ENCODE results near the gene PON3.
"Not testable (repeated sequence)": the region's sequence is repeated elsewhere in the genome, so short reads cannot be mapped to it uniquely, and the experiment has no call there.

Gene PON3

GRCh38 chr7:95397381-95397780 is 1.2 kb upstream of the PON3 start:
- H3K4me3 Mint-ChIP-seq = no peak overlapping the region
- peaks cover 2% of the 10 kb centered on the region for H3K36me3 Mint-ChIP-seq
- H3K27ac Mint-ChIP-seq = no peak overlapping the region
- ATAC-seq (ENCODE audit: low read depth) = no peak
- H3K9me3 Mint-ChIP-seq = no peaks in the 10 kb centered on the region
- H3K4me1 Mint-ChIP-seq = no peaks in the 10 kb centered on the region
- H3K27me3 Mint-ChIP-seq = peaks cover 24% of the 10 kb centered on the region
- DNase-seq (ENCODE audit: low spot score in 2 of 2) = no peak

GRCh38 chr7:95395755-95396135 is 430 bp downstream of the PON3 start:
- no peaks in the 10 kb centered on the region for H3K36me3 Mint-ChIP-seq
- H3K27ac Mint-ChIP-seq = no peak overlapping the region
- peaks cover 24% of the 10 kb centered on the region for H3K27me3 Mint-ChIP-seq
- no peaks in the 10 kb centered on the region for H3K4me1 Mint-ChIP-seq
- no peak for ATAC-seq (ENCODE audit: low read depth)
- peak overlapping the region; percentile 59 for H3K4me3 Mint-ChIP-seq
- no peaks in the 10 kb centered on the region for H3K9me3 Mint-ChIP-seq
- DNase-seq (ENCODE audit: low spot score in 2 of 2) = no peak

GRCh38 chr7:95394370-95394769 is 1.8 kb downstream of the PON3 start:
- DNase-seq (ENCODE audit: low spot score in 2 of 2) = no peak
- H3K27ac Mint-ChIP-seq = no peak overlapping the region
- ATAC-seq (ENCODE audit: low read depth) = no peak
- H3K4me1 Mint-ChIP-seq = no peaks in the 10 kb centered on the region
- no peaks in the 10 kb centered on the region for H3K9me3 Mint-ChIP-seq
- peaks cover 21% of the 10 kb centered on the region for H3K27me3 Mint-ChIP-seq
- no peak overlapping the region for H3K4me3 Mint-ChIP-seq
- H3K36me3 Mint-ChIP-seq = no peaks in the 10 kb centered on the region

- Mint-ChIP-seq H3K27ac (no peak overlapping the region), H3K4me1 (no peaks in the 10 kb centered on the region), H3K27me3 (peaks cover 16% of the 10 kb centered on the region), H3K36me3 (peaks cover 3% of the 10 kb centered on the region), H3K9me3 (peaks cover 4% of the 10 kb centered on the region), H3K4me3 (no peak overlapping the region)
- no peak for DNase-seq (ENCODE audit: low spot score in 2 of 2)
- ATAC-seq (ENCODE audit: low read depth) = no peak
Measured at GRCh38 chr7:95391761-95392160, 4.4 kb downstream of the PON3 start.

GRCh38 chr7:95389516-95389915 is 6.7 kb downstream of the PON3 start:
- peaks cover 15% of the 10 kb centered on the region for H3K27me3 Mint-ChIP-seq
- no peak overlapping the region for H3K4me3 Mint-ChIP-seq
- H3K27ac Mint-ChIP-seq = no peak overlapping the region
- no peak for ATAC-seq (ENCODE audit: low read depth)
- peaks cover 6% of the 10 kb centered on the region for H3K9me3 Mint-ChIP-seq
- no peak for DNase-seq (ENCODE audit: low spot score in 2 of 2)
- no peaks in the 10 kb centered on the region for H3K4me1 Mint-ChIP-seq
- peaks cover 3% of the 10 kb centered on the region for H3K36me3 Mint-ChIP-seq

GRCh38 chr7:95379457-95379856 is 16.7 kb downstream of the PON3 start:
- not testable (repeated sequence) for H3K4me1 Mint-ChIP-seq; H3K9me3 Mint-ChIP-seq; H3K4me3 Mint-ChIP-seq; H3K36me3 Mint-ChIP-seq; DNase-seq (ENCODE audit: low spot score in 2 of 2); ATAC-seq (ENCODE audit: low read depth); H3K27ac Mint-ChIP-seq; H3K27me3 Mint-ChIP-seq

GRCh38 chr7:95376632-95377400 is 19.4 kb downstream of the PON3 start:
- H3K4me3 Mint-ChIP-seq = no peak overlapping the region
- peaks cover 5% of the 10 kb centered on the region for H3K9me3 Mint-ChIP-seq
- ATAC-seq (ENCODE audit: low read depth) = no peak
- H3K4me1 Mint-ChIP-seq = no peaks in the 10 kb centered on the region
- peaks cover 2% of the 10 kb centered on the region for H3K36me3 Mint-ChIP-seq
- no peak for DNase-seq (ENCODE audit: low spot score in 2 of 2)
- H3K27ac Mint-ChIP-seq = no peak overlapping the region
- peaks cover 9% of the 10 kb centered on the region for H3K27me3 Mint-ChIP-seq

GRCh38 chr7:95375591-95376257 is 20.5 kb downstream of the PON3 start:
- no peak for DNase-seq (ENCODE audit: low spot score in 2 of 2)
- no peaks in the 10 kb centered on the region for H3K4me1 Mint-ChIP-seq
- ATAC-seq (ENCODE audit: low read depth) = no peak
- H3K36me3 Mint-ChIP-seq = peaks cover 2% of the 10 kb centered on the region
- peaks cover 5% of the 10 kb centered on the region for H3K9me3 Mint-ChIP-seq
- H3K4me3 Mint-ChIP-seq = no peak overlapping the region
- H3K27ac Mint-ChIP-seq = no peak overlapping the region
- H3K27me3 Mint-ChIP-seq = peaks cover 9% of the 10 kb centered on the region

GRCh38 chr7:95373323-95373722 is 22.9 kb downstream of the PON3 start:
- Mint-ChIP-seq H3K4me3 (no peak overlapping the region), H3K27ac (no peak overlapping the region), H3K36me3 (peaks cover 2% of the 10 kb centered on the region), H3K27me3 (peaks cover 6% of the 10 kb centered on the region), H3K9me3 (peaks cover 2% of the 10 kb centered on the region), H3K4me1 (no peaks in the 10 kb centered on the region)
- DNase-seq (ENCODE audit: low spot score in 2 of 2) (no peak), ATAC-seq (ENCODE audit: low read depth) (no peak)

GRCh38 chr7:95368235-95368634 is 27.9 kb downstream of the PON3 start:
- H3K36me3 Mint-ChIP-seq = no peaks in the 10 kb centered on the region
- no peaks in the 10 kb centered on the region for H3K4me1 Mint-ChIP-seq
- no peak for ATAC-seq (ENCODE audit: low read depth)
- no peak overlapping the region for H3K4me3 Mint-ChIP-seq
- no peaks in the 10 kb centered on the region for H3K9me3 Mint-ChIP-seq
- H3K27me3 Mint-ChIP-seq = peaks cover 2% of the 10 kb centered on the region
- DNase-seq (ENCODE audit: low spot score in 2 of 2) = no peak
- H3K27ac Mint-ChIP-seq = no peak overlapping the region

- DNase-seq (ENCODE audit: low spot score in 2 of 2) (no peak), ATAC-seq (ENCODE audit: low read depth) (no peak)
- H3K4me3 Mint-ChIP-seq = no peak overlapping the region
- H3K27ac Mint-ChIP-seq = no peak overlapping the region
- no peaks in the 10 kb centered on the region for H3K36me3 Mint-ChIP-seq
- no peaks in the 10 kb centered on the region for H3K4me1 Mint-ChIP-seq
- H3K27me3 Mint-ChIP-seq = peaks cover 2% of the 10 kb centered on the region
- no peaks in the 10 kb centered on the region for H3K9me3 Mint-ChIP-seq
Measured at GRCh38 chr7:95367606-95368005, 28.6 kb downstream of the PON3 start.

GRCh38 chr7:95365151-95365550 is 31.0 kb downstream of the PON3 start:
- no peak for ATAC-seq (ENCODE audit: low read depth)
- Mint-ChIP-seq H3K27me3 (peaks cover 4% of the 10 kb centered on the region), H3K4me1 (no peaks in the 10 kb centered on the region), H3K36me3 (no peaks in the 10 kb centered on the region), H3K9me3 (no peaks in the 10 kb centered on the region), H3K4me3 (no peak overlapping the region), H3K27ac (no peak overlapping the region)
- DNase-seq (ENCODE audit: low spot score in 2 of 2) = no peak

GRCh38 chr7:95357623-95358022 is 38.6 kb downstream of the PON3 start:
- Mint-ChIP-seq H3K4me3 (no peak overlapping the region), H3K4me1 (no peaks in the 10 kb centered on the region), H3K9me3 (no peaks in the 10 kb centered on the region), H3K27ac (no peak overlapping the region), H3K27me3 (peaks cover 3% of the 10 kb centered on the region), H3K36me3 (no peaks in the 10 kb centered on the region)
- DNase-seq (ENCODE audit: low spot score in 2 of 2) = no peak
- ATAC-seq (ENCODE audit: low read depth) = no peak

GRCh38 chr7:95342642-95343307 is 53.4 kb downstream of the PON3 start:
- Mint-ChIP-seq H3K27me3 (peaks cover 6% of the 10 kb centered on the region), H3K4me1 (no peaks in the 10 kb centered on the region)
- no peak for DNase-seq (ENCODE audit: low spot score in 2 of 2)

More at GRCh38 chr7:95342642-95343307, 53.4 kb downstream of the PON3 start:
- no peak for ATAC-seq (ENCODE audit: low read depth)
- Mint-ChIP-seq H3K4me3 (no peak overlapping the region), H3K36me3 (no peaks in the 10 kb centered on the region), H3K27ac (no peak overlapping the region), H3K9me3 (no peaks in the 10 kb centered on the region)
